ENCODE results near the gene TAS2R4.
"Not testable (repeated sequence)": the region's sequence is repeated elsewhere in the genome, so short reads cannot be mapped to it uniquely, and the experiment has no call there.

Gene TAS2R4

GRCh38 chr7:141776374-141776773, at the start of gene TAS2R4:
TSS of gene TAS2R4 (plus strand) at chr7:141776674. CDS start at chr7:141778489, 1,815 bp downstream.
- DNase-seq (ENCODE audit: low read depth): no peak

GRCh38 chr7:141729020-141729419, 47.5 kb upstream of the TAS2R4 start:
- DNase-seq (ENCODE audit: low read depth): no peak

- DNase-seq (ENCODE audit: low read depth): peak; percentile 32
Observed at GRCh38 chr7:141731476-141732149, 44.9 kb upstream of the TAS2R4 start.

- peak; percentile 43 for DNase-seq (ENCODE audit: low read depth)
Observed at GRCh38 chr7:141737118-141737835, 39.2 kb upstream of the TAS2R4 start.

- peak; percentile 95 for DNase-seq (ENCODE audit: low read depth)
Observed at GRCh38 chr7:141737836-141738591, 38.5 kb upstream of the TAS2R4 start, which contains the start of gene SSBP1. TSS of gene SSBP1 (plus strand) at chr7:141738358. CDS start at chr7:141739167, 809 bp downstream.

- DNase-seq (ENCODE audit: low read depth): no peak
Observed at GRCh38 chr7:141738592-141739013, 37.9 kb upstream of the TAS2R4 start.

GRCh38 chr7:141739250-141739649, 37.2 kb upstream of the TAS2R4 start:
- DNase-seq (ENCODE audit: low read depth): no peak

GRCh38 chr7:141742229-141742628, 34.2 kb upstream of the TAS2R4 start:
- DNase-seq (ENCODE audit: low read depth): peak; percentile 86

- no peak for DNase-seq (ENCODE audit: low read depth)
Observed at GRCh38 chr7:141744131-141744530, 32.3 kb upstream of the TAS2R4 start.

GRCh38 chr7:141748396-141748795, 28.1 kb upstream of the TAS2R4 start:
- DNase-seq (ENCODE audit: low read depth): peak; percentile 53

GRCh38 chr7:141751904-141752303, 24.6 kb upstream of the TAS2R4 start:
- peak; percentile 24 for DNase-seq (ENCODE audit: low read depth)

- DNase-seq (ENCODE audit: low read depth): no peak
Observed at GRCh38 chr7:141752634-141753033, 23.8 kb upstream of the TAS2R4 start.

- DNase-seq (ENCODE audit: low read depth): peak; percentile 12
Observed at GRCh38 chr7:141754939-141755338, 21.5 kb upstream of the TAS2R4 start.

- no peak for DNase-seq (ENCODE audit: low read depth)
Observed at GRCh38 chr7:141763797-141764196, 12.7 kb upstream of the TAS2R4 start, which contains the start of gene TAS2R3. TSS of gene TAS2R3 (plus strand) at chr7:141764097. CDS start at chr7:141764159, 62 bp downstream.

GRCh38 chr7:141770083-141770583, 6.3 kb upstream of the TAS2R4 start:
- not testable (repeated sequence) for DNase-seq (ENCODE audit: low read depth)

GRCh38 chr7:141785706-141786552, 9.5 kb downstream of the TAS2R4 start:
- DNase-seq (ENCODE audit: low read depth): peak; percentile 60

- DNase-seq (ENCODE audit: low read depth): no peak
Observed at GRCh38 chr7:141788296-141788695, 11.8 kb downstream of the TAS2R4 start.

- DNase-seq (ENCODE audit: low read depth): no peak
Observed at GRCh38 chr7:141789917-141790316, 13.4 kb downstream of the TAS2R4 start, which contains the start of gene TAS2R5. TSS of gene TAS2R5 (plus strand) at chr7:141790217. CDS start at chr7:141790362, 145 bp downstream.

GRCh38 chr7:141792526-141792925, 16.1 kb downstream of the TAS2R4 start:
- DNase-seq (ENCODE audit: low read depth): no peak

- DNase-seq (ENCODE audit: low read depth): no peak
Observed at GRCh38 chr7:141820067-141820466, 43.6 kb downstream of the TAS2R4 start.

- not testable (repeated sequence) for DNase-seq (ENCODE audit: low read depth)
Observed at GRCh38 chr7:141822432-141822831, 46.0 kb downstream of the TAS2R4 start.
